Measurements from ENCODE around the gene USP22. TPM values are rescaled to one million over a fixed set of nuclear protein-coding genes. Genes with fewer than 3 reads are reported as not detected.

The USP22 gene
- polyA plus RNA-seq, 1 donor (not counting 4 experiments of a cell fraction or from before 2014, with no cell fraction given) = 111 TPM

DNA sequence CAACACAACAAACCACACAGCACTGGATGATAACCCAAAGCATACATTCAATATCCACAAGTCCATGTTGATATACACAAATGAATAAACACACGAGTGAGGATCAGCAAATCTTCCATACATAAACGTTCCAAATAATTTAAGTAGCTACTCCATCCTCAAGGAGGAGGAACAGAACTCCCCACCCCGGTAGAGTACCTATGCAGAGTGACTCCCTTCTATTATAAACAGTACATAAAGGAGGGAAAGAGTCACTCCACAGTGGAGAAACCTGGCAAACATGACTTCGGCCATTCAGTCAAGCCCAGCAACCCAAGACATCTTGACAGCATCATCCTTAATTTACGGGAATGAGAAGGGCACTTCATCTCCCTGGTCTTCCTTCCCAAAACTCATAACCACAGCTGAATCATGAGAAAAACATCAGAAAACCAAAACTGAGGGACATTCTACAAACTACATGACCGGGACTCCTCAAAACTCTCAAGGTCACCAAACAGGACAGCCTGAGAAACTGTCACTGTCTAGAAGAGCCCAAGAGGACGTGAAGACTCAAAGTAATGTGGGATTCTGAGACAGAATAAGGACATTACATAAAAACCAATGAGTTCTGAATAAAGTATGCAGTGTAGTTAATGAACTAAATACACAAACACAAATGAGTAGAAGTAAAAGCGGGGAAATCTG is 5.6 kb downstream of the USP22 start:
- peaks cover 73% of the 10 kb centered on the region for H4K20me1 ChIP-seq (ENCODE audit: control insufficient read depth, extremely low read depth, insufficient read depth, low read length)
- peaks cover 6% of the 10 kb centered on the region for H3K9me1 ChIP-seq (ENCODE audit: control insufficient read depth, extremely low read depth, insufficient read depth, low read length)
- peak overlapping the region; percentile 17 for H3K4me2 ChIP-seq (ENCODE audit: control insufficient read depth, extremely low read depth, insufficient read depth, low read depth, low read length)
- no peak overlapping the region for H2AFZ ChIP-seq (ENCODE audit: control insufficient read depth, low read length)
- no peaks in the 10 kb centered on the region for H3K27me3 ChIP-seq (ENCODE audit: control insufficient read depth, extremely low read depth, insufficient read depth, low read length)
- H3K4me1 ChIP-seq (ENCODE audit: control insufficient read depth, extremely low read depth, insufficient read depth, low read length) = peaks cover 31% of the 10 kb centered on the region
- no peak for DNase-seq (ENCODE audit: low read depth, low spot score)
- H3K4me3 ChIP-seq (ENCODE audit: control insufficient read depth in 2 of 3, extremely low read depth in 1 of 3, insufficient read depth in 2 of 3, low read depth in 1 of 3, low read length in 3 of 3) = no peak overlapping the region
- H3K9me3 ChIP-seq (ENCODE audit: control insufficient read depth, low read depth, low read length) = no peaks in the 10 kb centered on the region
- no peak for TF ChIP-seq EZH2 (IDR thresholded peaks at IDR 0.05; ENCODE audit: low read length)
- TF ChIP-seq, protein P1, sequence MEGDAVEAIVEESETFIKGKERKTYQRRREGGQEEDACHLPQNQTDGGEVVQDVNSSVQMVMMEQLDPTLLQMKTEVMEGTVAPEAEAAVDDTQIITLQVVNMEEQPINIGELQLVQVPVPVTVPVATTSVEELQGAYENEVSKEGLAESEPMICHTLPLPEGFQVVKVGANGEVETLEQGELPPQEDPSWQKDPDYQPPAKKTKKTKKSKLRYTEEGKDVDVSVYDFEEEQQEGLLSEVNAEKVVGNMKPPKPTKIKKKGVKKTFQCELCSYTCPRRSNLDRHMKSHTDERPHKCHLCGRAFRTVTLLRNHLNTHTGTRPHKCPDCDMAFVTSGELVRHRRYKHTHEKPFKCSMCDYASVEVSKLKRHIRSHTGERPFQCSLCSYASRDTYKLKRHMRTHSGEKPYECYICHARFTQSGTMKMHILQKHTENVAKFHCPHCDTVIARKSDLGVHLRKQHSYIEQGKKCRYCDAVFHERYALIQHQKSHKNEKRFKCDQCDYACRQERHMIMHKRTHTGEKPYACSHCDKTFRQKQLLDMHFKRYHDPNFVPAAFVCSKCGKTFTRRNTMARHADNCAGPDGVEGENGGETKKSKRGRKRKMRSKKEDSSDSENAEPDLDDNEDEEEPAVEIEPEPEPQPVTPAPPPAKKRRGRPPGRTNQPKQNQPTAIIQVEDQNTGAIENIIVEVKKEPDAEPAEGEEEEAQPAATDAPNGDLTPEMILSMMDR (optimal IDR thresholded peaks at IDR 0.05 in 1 of 3, IDR thresholded peaks at IDR 0.05 in 1 of 3, conservative IDR thresholded peaks at IDR 0.05 in 1 of 3; ENCODE audit: extremely low read depth in 1 of 3, insufficient read depth in 2 of 3, low read length in 3 of 3) = no peak
- peaks cover 97% of the 10 kb centered on the region for H3K79me2 ChIP-seq (ENCODE audit: control insufficient read depth, insufficient read depth, low read length)
- H3K36me3 ChIP-seq (ENCODE audit: control insufficient read depth in 2 of 2, extremely low read depth in 1 of 2, insufficient read depth in 2 of 2, low read length in 2 of 2) = peaks cover 11 to 18% of the 10 kb centered on the region in 2 experiments
- no peak overlapping the region for H3K9ac ChIP-seq (ENCODE audit: control insufficient read depth, extremely low read depth, insufficient read depth, low read length)
- no peak for FAIRE-seq
- no peak overlapping the region for H3K27ac ChIP-seq (ENCODE audit: control insufficient read depth, insufficient read depth, low read length)
- dilution Hi-C loops (cut with MboI; ENCODE audit: extremely low pct_ligation_motif_present, low sequenced_read_pairs) = no loop called here

DNA sequence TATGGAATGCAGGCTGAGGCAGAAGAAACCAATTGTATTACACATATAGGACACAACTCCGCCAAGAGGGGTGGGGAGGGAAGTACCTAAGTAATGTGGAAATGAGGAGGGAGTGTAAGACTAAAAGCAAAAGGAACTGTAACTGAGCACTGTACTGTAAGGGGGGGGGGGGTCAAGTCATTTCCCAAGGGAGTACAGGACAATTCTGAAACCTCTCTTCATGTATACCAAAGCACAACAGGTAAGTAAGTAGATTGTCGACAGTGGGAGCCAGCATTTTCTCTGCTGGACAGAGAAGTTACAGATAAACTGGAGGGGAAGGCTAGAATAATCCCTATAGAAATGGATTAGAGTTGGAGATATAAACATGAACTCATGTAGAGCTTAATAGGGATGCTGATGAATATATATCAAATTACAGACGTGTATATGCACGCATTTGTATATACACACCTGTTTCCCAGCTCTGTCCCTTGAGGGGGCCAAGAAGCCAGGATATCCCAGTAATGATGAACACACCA is 6.4 kb downstream of the USP22 start:
- Histone ChIP-seq H3K4me1 (ENCODE audit: control insufficient read depth, extremely low read depth, insufficient read depth, low read length) (peaks cover 31% of the 10 kb centered on the region), H3K9me3 (ENCODE audit: control insufficient read depth, low read depth, low read length) (no peaks in the 10 kb centered on the region), H3K27ac (ENCODE audit: control insufficient read depth, insufficient read depth, low read length) (no peak overlapping the region), H3K27me3 (ENCODE audit: control insufficient read depth, extremely low read depth, insufficient read depth, low read length) (no peaks in the 10 kb centered on the region), H2AFZ (ENCODE audit: control insufficient read depth, low read length) (no peak overlapping the region), H3K9me1 (ENCODE audit: control insufficient read depth, extremely low read depth, insufficient read depth, low read length) (peaks cover 6% of the 10 kb centered on the region), H3K36me3 (ENCODE audit: control insufficient read depth in 2 of 2, extremely low read depth in 1 of 2, insufficient read depth in 2 of 2, low read length in 2 of 2) (peaks cover 11 to 22% of the 10 kb centered on the region in 2 experiments), H3K4me3 (ENCODE audit: control insufficient read depth in 2 of 3, extremely low read depth in 1 of 3, insufficient read depth in 2 of 3, low read depth in 1 of 3, low read length in 3 of 3) (no peak overlapping the region), H3K79me2 (ENCODE audit: control insufficient read depth, insufficient read depth, low read length) (peaks cover 97% of the 10 kb centered on the region), H3K9ac (ENCODE audit: control insufficient read depth, extremely low read depth, insufficient read depth, low read length) (no peak overlapping the region), H4K20me1 (ENCODE audit: control insufficient read depth, extremely low read depth, insufficient read depth, low read length) (peaks cover 79% of the 10 kb centered on the region), H3K4me2 (ENCODE audit: control insufficient read depth, extremely low read depth, insufficient read depth, low read depth, low read length) (no peak overlapping the region)
- dilution Hi-C loops (cut with MboI; ENCODE audit: extremely low pct_ligation_motif_present, low sequenced_read_pairs) = no loop called here
- FAIRE-seq (no peak), DNase-seq (ENCODE audit: low read depth, low spot score) (no peak)
- TF ChIP-seq, protein P1 (optimal IDR thresholded peaks at IDR 0.05 in 1 of 3, IDR thresholded peaks at IDR 0.05 in 1 of 3, conservative IDR thresholded peaks at IDR 0.05 in 1 of 3; ENCODE audit: extremely low read depth in 1 of 3, insufficient read depth in 2 of 3, low read length in 3 of 3) = no peak
- TF ChIP-seq EZH2 (IDR thresholded peaks at IDR 0.05; ENCODE audit: low read length) = no peak

Data from keratinocyte (primary cell).